ENCODE measurements around the gene SLC27A6.
"Not testable (repeated sequence)": the region's sequence is repeated elsewhere in the genome, so short reads cannot be mapped to it uniquely, and the experiment has no call there.

The SLC27A6 gene

DNA sequence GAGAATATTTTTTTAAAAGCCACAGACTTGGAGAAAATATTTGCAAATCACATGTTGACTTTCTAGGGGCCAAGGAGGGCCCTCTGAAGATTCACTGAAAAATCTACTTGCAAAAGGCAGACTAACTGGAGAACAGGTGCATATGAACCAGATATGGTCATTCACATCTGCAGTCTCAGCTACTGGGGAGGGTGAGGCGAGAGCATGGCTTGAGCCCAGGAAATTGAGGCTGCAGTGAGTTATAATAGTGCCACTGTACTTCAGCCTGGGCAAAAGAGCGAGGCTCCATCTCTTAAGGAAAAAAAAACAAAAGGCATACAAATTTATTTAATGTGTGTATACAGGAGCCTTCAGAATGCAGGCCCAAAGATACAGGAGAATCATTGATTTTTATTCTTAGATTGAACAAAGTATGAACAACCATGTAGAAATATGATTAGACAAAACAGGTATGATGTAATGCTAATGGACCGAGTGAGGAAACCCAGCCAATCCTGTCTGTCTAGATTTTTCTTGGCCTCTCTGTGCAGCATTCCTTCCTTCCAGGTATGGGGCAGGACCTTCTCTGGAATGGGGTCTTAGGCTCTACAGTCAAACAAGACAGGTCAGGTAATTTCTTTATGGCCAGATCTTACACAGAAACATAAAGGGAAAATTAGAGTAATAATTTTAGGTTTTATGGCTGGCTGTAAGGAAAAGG lies 15.3 kb upstream of the SLC27A6 start:
- H3K4me2 ChIP-seq (ENCODE audit: low read depth, low read length, poor library complexity, severe bottlenecking) = no peak overlapping the region
- no peaks in the 10 kb centered on the region for H3K27me3 ChIP-seq (ENCODE audit: insufficient read depth, low read length, poor library complexity, severe bottlenecking)
- no peak overlapping the region for H3K9ac ChIP-seq (ENCODE audit: low read depth, low read length, poor library complexity, severe bottlenecking)
- H3K9me2 ChIP-seq (replicated peaks; ENCODE audit: low read depth, low read length) = no peaks in the 10 kb centered on the region
- no peaks in the 10 kb centered on the region for H4K20me1 ChIP-seq (ENCODE audit: insufficient read depth, low read length, poor library complexity, severe bottlenecking)
- H3F3A ChIP-seq (ENCODE audit: low read depth) = no peaks in the 10 kb centered on the region
- TF ChIP-seq, protein P1, sequence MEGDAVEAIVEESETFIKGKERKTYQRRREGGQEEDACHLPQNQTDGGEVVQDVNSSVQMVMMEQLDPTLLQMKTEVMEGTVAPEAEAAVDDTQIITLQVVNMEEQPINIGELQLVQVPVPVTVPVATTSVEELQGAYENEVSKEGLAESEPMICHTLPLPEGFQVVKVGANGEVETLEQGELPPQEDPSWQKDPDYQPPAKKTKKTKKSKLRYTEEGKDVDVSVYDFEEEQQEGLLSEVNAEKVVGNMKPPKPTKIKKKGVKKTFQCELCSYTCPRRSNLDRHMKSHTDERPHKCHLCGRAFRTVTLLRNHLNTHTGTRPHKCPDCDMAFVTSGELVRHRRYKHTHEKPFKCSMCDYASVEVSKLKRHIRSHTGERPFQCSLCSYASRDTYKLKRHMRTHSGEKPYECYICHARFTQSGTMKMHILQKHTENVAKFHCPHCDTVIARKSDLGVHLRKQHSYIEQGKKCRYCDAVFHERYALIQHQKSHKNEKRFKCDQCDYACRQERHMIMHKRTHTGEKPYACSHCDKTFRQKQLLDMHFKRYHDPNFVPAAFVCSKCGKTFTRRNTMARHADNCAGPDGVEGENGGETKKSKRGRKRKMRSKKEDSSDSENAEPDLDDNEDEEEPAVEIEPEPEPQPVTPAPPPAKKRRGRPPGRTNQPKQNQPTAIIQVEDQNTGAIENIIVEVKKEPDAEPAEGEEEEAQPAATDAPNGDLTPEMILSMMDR (conservative IDR thresholded peaks at IDR 0.05; ENCODE audit: low read length) = no peak
- no peak for TF ChIP-seq EZH2phosphoT487 (IDR thresholded peaks at IDR 0.05; ENCODE audit: borderline replicate concordance)
- H3K4me1 ChIP-seq (ENCODE audit: insufficient read depth, low read length, poor library complexity, severe bottlenecking) = no peaks in the 10 kb centered on the region
- no peaks in the 10 kb centered on the region for H3K79me2 ChIP-seq (ENCODE audit: insufficient read depth, low read length)
- no peak overlapping the region for H3K4me3 ChIP-seq (ENCODE audit: low read length, poor library complexity, severe bottlenecking)
- H3K36me3 ChIP-seq (ENCODE audit: insufficient read depth, low read length) = no peaks in the 10 kb centered on the region
- H3K9me3 ChIP-seq (ENCODE audit: insufficient read depth, low read depth, low read length) = no peaks in the 10 kb centered on the region
- no peak overlapping the region for H2AFZ ChIP-seq (ENCODE audit: low read length)

DNA sequence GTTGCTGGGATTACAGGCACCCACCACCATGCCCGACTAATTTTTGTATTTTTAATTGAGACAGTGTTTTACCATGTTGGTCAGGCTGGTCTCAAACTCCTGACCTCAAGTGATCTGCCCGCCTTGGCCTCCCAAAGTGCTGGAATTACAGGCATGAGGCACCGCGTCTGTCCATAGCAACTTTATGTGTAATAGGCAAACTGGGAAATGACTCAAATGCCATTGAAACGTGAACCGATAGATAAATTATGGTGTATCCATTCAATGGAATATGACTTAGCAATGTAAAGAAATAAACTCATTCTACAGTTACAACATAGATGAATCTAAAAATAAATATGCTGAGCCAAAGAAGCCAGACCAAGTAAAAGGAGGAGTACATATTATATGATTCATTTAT lies 14.0 kb upstream of the SLC27A6 start:
- H3K4me2 ChIP-seq (ENCODE audit: low read depth, low read length, poor library complexity, severe bottlenecking); H3K4me3 ChIP-seq (ENCODE audit: low read length, poor library complexity, severe bottlenecking); H3K79me2 ChIP-seq (ENCODE audit: insufficient read depth, low read length); H3K36me3 ChIP-seq (ENCODE audit: insufficient read depth, low read length); H4K20me1 ChIP-seq (ENCODE audit: insufficient read depth, low read length, poor library complexity, severe bottlenecking); H2AFZ ChIP-seq (ENCODE audit: low read length); H3K9me2 ChIP-seq (replicated peaks; ENCODE audit: low read depth, low read length); H3K9me3 ChIP-seq (ENCODE audit: insufficient read depth, low read depth, low read length); H3K27me3 ChIP-seq (ENCODE audit: insufficient read depth, low read length, poor library complexity, severe bottlenecking); H3K9ac ChIP-seq (ENCODE audit: low read depth, low read length, poor library complexity, severe bottlenecking); H3F3A ChIP-seq (ENCODE audit: low read depth); H3K4me1 ChIP-seq (ENCODE audit: insufficient read depth, low read length, poor library complexity, severe bottlenecking): not testable (repeated sequence)

DNA sequence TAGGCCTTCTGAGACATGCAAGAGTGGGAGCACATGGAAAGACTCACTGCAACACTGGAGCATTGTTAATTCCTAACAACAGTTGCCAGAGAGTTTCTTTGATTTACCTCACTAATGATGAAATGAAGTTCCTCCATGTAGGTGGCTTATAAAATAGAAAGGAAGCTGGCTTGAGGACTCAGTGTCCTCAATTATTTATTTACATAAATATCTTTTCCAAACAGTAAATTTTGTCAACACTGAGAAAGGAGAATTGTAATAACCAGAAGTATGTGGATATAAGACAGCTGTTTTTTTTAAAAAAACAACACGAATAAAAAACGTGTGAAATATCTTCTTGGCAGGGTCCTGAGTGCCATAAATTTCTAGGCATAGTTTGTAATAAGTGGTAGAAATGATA lies 9.1 kb upstream of the SLC27A6 start:
- Histone ChIP-seq H4K20me1 (ENCODE audit: insufficient read depth, low read length, poor library complexity, severe bottlenecking) (no peaks in the 10 kb centered on the region), H3K4me3 (ENCODE audit: low read length, poor library complexity, severe bottlenecking) (no peak overlapping the region), H3K9ac (ENCODE audit: low read depth, low read length, poor library complexity, severe bottlenecking) (no peak overlapping the region), H3K36me3 (ENCODE audit: insufficient read depth, low read length) (no peaks in the 10 kb centered on the region), H3K79me2 (ENCODE audit: insufficient read depth, low read length) (no peaks in the 10 kb centered on the region), H3K27me3 (ENCODE audit: insufficient read depth, low read length, poor library complexity, severe bottlenecking) (no peaks in the 10 kb centered on the region), H3K4me2 (ENCODE audit: low read depth, low read length, poor library complexity, severe bottlenecking) (no peak overlapping the region), H3K9me2 (replicated peaks; ENCODE audit: low read depth, low read length) (no peaks in the 10 kb centered on the region), H3K4me1 (ENCODE audit: insufficient read depth, low read length, poor library complexity, severe bottlenecking) (no peaks in the 10 kb centered on the region), H3K9me3 (ENCODE audit: insufficient read depth, low read depth, low read length) (no peaks in the 10 kb centered on the region), H3F3A (ENCODE audit: low read depth) (no peaks in the 10 kb centered on the region), H2AFZ (ENCODE audit: low read length) (no peak overlapping the region)
- no peak for TF ChIP-seq EZH2phosphoT487 (IDR thresholded peaks at IDR 0.05; ENCODE audit: borderline replicate concordance)
- TF ChIP-seq, protein P1 (conservative IDR thresholded peaks at IDR 0.05; ENCODE audit: low read length) = no peak

DNA sequence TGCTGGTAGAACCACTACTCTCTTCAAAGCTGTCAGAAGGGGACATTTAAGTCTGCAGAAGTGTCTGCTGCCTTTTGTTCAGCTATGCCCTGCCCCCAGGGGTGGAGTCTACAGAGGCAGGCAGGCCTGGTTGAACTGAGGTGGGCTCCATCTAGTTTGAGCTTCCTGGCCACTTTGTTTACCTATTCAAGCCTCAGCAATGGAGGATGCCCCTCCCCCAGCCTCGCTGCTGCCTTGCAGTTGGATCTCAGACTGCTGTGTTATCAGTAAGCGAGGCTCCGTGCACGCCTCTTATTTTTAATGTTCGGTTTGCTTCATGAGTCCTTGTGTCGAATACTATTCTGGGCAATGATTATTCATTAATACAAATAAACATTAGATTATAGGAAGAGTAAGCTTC lies 3.1 kb upstream of the SLC27A6 start:
- Histone ChIP-seq H3F3A (ENCODE audit: low read depth) (no peaks in the 10 kb centered on the region), H2AFZ (ENCODE audit: low read length) (no peak overlapping the region)

More for the DNA sequence above, 3.1 kb upstream of the SLC27A6 start:
- H3K9ac ChIP-seq (ENCODE audit: low read depth, low read length, poor library complexity, severe bottlenecking) = no peak overlapping the region
- no peaks in the 10 kb centered on the region for H3K4me1 ChIP-seq (ENCODE audit: insufficient read depth, low read length, poor library complexity, severe bottlenecking)
- H3K9me2 ChIP-seq (replicated peaks; ENCODE audit: low read depth, low read length) = no peaks in the 10 kb centered on the region
- no peak overlapping the region for H3K4me2 ChIP-seq (ENCODE audit: low read depth, low read length, poor library complexity, severe bottlenecking)
- TF ChIP-seq, protein P1 (conservative IDR thresholded peaks at IDR 0.05; ENCODE audit: low read length) = no peak
- TF ChIP-seq EZH2phosphoT487 (IDR thresholded peaks at IDR 0.05; ENCODE audit: borderline replicate concordance) = no peak
- H3K4me3 ChIP-seq (ENCODE audit: low read length, poor library complexity, severe bottlenecking) = no peak overlapping the region
- H3K27me3 ChIP-seq (ENCODE audit: insufficient read depth, low read length, poor library complexity, severe bottlenecking) = no peaks in the 10 kb centered on the region
- H4K20me1 ChIP-seq (ENCODE audit: insufficient read depth, low read length, poor library complexity, severe bottlenecking) = no peaks in the 10 kb centered on the region
- no peaks in the 10 kb centered on the region for H3K9me3 ChIP-seq (ENCODE audit: insufficient read depth, low read depth, low read length)
- H3K36me3 ChIP-seq (ENCODE audit: insufficient read depth, low read length) = no peaks in the 10 kb centered on the region
- no peaks in the 10 kb centered on the region for H3K79me2 ChIP-seq (ENCODE audit: insufficient read depth, low read length)

Data from Loucy (cell line).